ENCODE data around the gene SPDYE6.
"Not testable (repeated sequence)": the region's sequence is repeated elsewhere in the genome, so short reads cannot be mapped to it uniquely, and the experiment has no call there.

DNA sequence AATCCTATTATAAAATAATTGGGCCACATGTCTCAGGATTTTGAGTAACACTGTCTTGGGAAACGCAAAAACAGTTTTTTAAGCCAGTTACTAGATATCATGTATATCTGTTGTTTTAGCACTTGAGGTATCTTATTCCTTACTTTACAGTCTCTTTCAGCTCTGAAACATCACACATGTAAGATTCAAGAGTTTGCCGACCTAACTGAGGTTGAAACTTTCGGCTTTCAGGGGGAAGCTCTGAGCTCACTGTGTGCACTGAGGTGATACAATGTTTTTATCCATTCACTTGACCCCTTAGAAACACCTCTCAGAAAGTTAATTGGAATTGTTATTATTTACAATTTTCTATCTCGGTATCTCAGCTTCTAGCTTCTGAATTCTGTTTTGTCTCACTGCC is 18.8 kb downstream of the SPDYE6 start:
- TF ChIP-seq, protein P1, sequence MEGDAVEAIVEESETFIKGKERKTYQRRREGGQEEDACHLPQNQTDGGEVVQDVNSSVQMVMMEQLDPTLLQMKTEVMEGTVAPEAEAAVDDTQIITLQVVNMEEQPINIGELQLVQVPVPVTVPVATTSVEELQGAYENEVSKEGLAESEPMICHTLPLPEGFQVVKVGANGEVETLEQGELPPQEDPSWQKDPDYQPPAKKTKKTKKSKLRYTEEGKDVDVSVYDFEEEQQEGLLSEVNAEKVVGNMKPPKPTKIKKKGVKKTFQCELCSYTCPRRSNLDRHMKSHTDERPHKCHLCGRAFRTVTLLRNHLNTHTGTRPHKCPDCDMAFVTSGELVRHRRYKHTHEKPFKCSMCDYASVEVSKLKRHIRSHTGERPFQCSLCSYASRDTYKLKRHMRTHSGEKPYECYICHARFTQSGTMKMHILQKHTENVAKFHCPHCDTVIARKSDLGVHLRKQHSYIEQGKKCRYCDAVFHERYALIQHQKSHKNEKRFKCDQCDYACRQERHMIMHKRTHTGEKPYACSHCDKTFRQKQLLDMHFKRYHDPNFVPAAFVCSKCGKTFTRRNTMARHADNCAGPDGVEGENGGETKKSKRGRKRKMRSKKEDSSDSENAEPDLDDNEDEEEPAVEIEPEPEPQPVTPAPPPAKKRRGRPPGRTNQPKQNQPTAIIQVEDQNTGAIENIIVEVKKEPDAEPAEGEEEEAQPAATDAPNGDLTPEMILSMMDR (conservative IDR thresholded peaks at IDR 0.05; ENCODE audit: low read depth, low read length): not testable (repeated sequence)
- not testable (repeated sequence) for TF ChIP-seq EZH2 (IDR thresholded peaks at IDR 0.05; ENCODE audit: borderline replicate concordance, low read depth, low read length, poor library complexity, severe bottlenecking)

All from A673 (cell line).